Choroid plexus epithelial cell (primary cell): ENCODE data around the gene NCKAP5L.

Experiments
- DNase-seq: peaks from one replicate; pipeline ENCODE4 v3.0.0-alpha.2; 2010; ENCODE audit warnings: low read depth
- H3K4me3 ChIP-seq: 2 replicates; pipeline ENCODE4 v1.5.1; 2011; ENCODE audit warnings: low read depth, mild to moderate bottlenecking, control low read depth, low read length, moderate library complexity
- TF ChIP-seq, protein P1 (sequence below): conservative IDR thresholded peaks from 2 replicates; pipeline ENCODE4 v1.5.1; 2011; ENCODE audit warnings: low read depth, mild to moderate bottlenecking, control low read depth, inconsistent platforms, low read length, moderate library complexity

NCKAP5L gene

DNA sequence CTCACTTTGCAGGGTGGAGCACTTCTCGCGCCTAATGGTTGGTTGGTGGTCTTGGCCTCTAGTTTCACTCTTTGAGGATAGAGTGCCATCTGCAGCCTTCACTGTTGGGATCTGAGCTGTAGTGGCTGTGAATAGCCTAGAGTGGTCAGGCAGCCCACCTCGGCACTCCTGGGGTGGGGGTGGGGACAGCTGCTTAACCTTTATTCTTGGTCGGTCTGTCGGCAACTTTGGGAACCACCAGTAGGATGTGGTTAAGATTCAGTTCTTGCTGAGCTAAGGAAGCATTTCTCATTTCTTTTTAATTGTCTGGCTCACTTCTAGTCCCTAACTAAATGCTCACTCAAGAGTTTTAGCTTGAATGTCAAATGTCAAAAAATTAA lies 65.8 kb downstream of the NCKAP5L start:
- no peak for DNase-seq
- H3K4me3 ChIP-seq: no peak overlapping the region
- TF ChIP-seq, protein P1, sequence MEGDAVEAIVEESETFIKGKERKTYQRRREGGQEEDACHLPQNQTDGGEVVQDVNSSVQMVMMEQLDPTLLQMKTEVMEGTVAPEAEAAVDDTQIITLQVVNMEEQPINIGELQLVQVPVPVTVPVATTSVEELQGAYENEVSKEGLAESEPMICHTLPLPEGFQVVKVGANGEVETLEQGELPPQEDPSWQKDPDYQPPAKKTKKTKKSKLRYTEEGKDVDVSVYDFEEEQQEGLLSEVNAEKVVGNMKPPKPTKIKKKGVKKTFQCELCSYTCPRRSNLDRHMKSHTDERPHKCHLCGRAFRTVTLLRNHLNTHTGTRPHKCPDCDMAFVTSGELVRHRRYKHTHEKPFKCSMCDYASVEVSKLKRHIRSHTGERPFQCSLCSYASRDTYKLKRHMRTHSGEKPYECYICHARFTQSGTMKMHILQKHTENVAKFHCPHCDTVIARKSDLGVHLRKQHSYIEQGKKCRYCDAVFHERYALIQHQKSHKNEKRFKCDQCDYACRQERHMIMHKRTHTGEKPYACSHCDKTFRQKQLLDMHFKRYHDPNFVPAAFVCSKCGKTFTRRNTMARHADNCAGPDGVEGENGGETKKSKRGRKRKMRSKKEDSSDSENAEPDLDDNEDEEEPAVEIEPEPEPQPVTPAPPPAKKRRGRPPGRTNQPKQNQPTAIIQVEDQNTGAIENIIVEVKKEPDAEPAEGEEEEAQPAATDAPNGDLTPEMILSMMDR: no peak

DNA sequence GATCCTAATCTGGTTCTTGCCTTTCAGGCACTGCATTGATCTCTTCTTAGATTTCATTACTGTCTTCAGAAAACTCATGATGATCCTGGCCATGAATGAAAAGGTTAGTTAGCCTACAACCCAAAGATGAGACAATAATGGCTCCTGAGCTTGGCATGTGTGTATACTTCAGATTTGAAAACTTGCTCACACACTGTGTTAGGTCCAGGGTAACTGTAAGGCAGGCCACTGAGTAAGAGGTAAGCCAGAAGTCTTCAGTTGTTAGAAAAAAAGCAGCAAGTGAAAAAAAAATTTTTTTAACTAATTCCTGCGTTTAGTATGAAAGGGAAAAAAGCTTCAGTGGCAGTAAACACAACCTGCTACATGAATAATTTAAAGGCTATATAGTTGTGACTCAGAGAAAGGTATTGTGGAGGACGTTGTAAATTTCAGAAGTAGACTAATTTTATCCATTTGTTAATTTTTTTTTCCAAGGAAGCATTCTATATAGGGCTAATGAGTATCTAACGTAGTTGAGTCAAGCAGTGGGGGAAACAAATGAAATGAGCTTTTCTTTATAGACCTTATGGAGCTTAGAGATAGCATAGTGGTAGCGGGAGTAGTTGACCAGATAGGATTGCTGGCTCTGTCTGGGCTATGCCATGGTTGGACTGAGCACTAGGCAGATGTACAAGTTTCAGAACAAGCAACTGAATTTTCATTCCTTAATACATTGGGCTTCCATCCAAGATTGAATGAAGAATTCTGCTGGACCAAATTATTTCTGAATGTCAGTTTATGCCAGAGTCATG lies 66.3 kb downstream of the NCKAP5L start:
- H3K4me3 ChIP-seq: no peak overlapping the region
- TF ChIP-seq, protein P1: no peak
- DNase-seq: no peak

DNA sequence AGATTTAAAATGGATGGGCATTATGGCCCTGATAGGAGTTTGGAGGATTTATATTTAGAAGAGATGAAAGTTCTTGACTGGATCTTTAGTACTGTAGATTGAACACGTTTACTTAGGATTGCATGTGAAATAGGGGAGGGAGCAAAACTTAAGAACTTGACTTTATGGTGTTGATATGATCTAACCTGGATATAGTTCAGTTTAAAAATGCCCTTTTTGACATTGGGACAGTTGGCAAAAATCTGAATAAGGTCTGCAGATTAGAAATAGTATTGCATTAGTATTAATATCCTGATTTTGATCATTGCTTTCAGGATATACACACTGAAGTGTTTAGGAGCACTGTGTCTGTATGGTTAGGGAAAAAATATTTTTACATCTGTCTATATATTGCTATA lies 77.2 kb downstream of the NCKAP5L start:
- TF ChIP-seq, protein P1: no peak
- no peak for DNase-seq
- no peak overlapping the region for H3K4me3 ChIP-seq

DNA sequence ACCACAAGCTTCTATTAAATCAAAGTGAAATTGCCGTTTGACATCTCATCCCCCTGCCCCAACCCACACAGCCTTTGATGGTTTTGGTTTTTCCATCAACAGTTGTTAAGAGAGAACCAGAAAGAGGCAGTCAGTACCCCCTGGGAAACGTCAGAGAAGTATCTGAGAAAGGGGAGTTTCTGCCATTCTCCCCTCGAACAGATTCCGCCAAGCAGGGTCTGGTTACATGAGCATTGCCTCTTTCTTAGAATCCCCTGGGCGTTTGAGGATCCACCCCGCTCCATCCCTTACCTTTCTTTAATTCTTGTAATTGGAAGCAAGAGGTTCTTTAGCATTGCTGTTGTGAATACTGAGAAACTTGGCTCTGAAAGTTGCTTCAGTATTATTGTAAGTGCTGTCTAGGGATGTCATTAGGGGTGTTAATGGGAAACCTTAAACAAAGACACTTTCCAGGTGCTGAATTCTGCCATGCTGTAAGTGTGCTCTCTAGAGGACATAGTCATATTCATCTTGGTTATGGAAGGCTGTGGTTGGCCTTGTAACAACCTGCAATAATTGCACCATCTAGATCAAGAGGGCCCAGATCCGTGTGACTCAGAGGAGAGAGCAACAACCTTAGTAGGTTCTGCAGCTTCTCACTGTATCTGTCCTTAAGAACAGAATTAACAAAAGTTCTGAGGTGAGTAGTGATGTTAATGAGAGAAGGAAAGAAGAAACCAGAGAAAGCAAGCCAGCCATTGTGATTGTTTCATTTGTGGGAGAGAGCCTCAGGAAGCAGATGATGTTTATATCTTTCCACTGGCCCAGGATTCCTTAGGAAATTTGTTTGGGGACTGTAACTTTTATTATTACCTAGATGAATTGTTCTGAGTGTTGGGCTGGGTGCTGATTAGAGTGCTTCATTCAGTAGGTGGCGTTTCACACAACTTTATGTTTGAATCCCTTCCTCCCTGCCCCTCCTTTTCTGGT lies 77.9 kb downstream of the NCKAP5L start:
- no peak overlapping the region for H3K4me3 ChIP-seq
- TF ChIP-seq, protein P1: no peak
- DNase-seq: peak; percentile 87

DNA sequence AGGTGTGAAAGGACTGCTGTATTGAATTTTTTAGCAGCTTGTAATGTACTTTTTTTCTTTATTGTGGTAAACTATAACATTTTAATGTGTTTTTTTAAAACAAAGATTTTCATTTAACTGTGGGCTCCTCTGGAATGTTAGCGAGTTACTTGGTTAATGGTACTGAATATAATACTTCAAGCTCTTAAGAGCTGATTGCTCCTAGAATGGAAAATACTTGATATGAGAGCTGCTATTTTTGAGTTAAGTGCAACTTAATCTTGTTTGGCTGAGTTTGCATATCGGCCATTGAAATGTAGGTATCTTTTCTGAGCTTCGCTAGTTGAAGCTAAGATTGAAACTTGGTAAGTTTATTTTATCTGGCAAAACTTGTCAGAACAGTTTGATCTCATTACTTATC lies 79.4 kb downstream of the NCKAP5L start:
- DNase-seq: no peak
- TF ChIP-seq, protein P1: no peak
- H3K4me3 ChIP-seq: no peak overlapping the region

DNA sequence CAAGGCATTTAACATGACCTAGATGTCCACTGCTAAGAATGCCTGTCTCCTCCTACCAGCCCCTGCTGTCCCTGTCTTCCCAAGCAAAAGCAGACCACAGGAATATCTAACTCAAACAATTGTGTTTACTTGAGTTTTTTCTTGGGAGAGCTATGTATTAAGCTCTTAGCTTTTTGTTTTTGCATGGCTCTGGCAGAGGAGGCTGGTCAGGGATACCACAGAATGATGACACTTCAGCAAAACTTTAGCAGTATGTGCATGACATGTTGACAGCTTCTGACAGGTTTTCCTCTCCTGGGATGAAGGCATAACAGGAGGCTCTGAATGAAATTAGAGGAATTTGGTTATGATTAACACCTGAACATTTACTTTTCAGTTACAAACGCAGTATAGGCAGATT lies 79.9 kb downstream of the NCKAP5L start:
- peak; percentile 32 for DNase-seq
- TF ChIP-seq, protein P1: no peak
- H3K4me3 ChIP-seq: no peak overlapping the region
